Fibroblast of lung (primary cell): ENCODE results near the gene SULF2. TPM values are rescaled to one million over a fixed set of nuclear protein-coding genes. Genes with fewer than 3 reads are reported as not detected.

ENCODE experiments used
- DNase-seq, 2 donors: peaks; one replicate each; pipeline versions ENCODE4 v3.0.0 to v3.0.0-alpha.2; 2010; ENCODE audit warnings: low read depth in 2 of 2
- H2AFZ ChIP-seq: 2 replicates; pipeline ENCODE4 v1.5.1; 2012; ENCODE audit warnings: low read length, control low read depth, inconsistent platforms
- H3K27ac ChIP-seq: 2 replicates; pipeline ENCODE4 v1.5.1; 2011; ENCODE audit warnings: low read length, control low read depth; ENCODE audit not compliant: insufficient read depth
- H3K27me3 ChIP-seq: 2 replicates; pipeline ENCODE4 v1.5.1; 2011; ENCODE audit warnings: mild to moderate bottlenecking, low read length; ENCODE audit not compliant: control insufficient read depth, insufficient read depth
- H3K36me3 ChIP-seq: 2 replicates; pipeline ENCODE4 v1.5.1; 2011; ENCODE audit warnings: low read length; ENCODE audit not compliant: control insufficient read depth, insufficient read depth
- H3K4me1 ChIP-seq: 2 replicates; pipeline ENCODE4 v1.5.1; 2011; ENCODE audit warnings: low read length; ENCODE audit not compliant: control insufficient read depth, insufficient read depth; ENCODE audit errors: extremely low read depth
- H3K4me2 ChIP-seq: 2 replicates; pipeline ENCODE4 v1.5.1; 2011; ENCODE audit warnings: low read length, control low read depth; ENCODE audit not compliant: insufficient read depth; ENCODE audit errors: extremely low read depth
- H3K4me3 ChIP-seq, 4 experiments: fragments of 200-600 bp in 1 of 4; sonication (generic) in 1 of 4; replicated peaks in 1 of 4; 2 replicates each; pipeline ENCODE4 v1.5.1; 2011 to 2016; ENCODE audit warnings: low read length in 4 of 4, low read depth in 3 of 4, mild to moderate bottlenecking in 3 of 4, control low read depth in 2 of 4, inconsistent platforms in 1 of 4, mixed read lengths in 1 of 4; ENCODE audit not compliant: insufficient read depth in 1 of 4; ENCODE audit errors: control extremely low read depth in 1 of 4
- H3K79me2 ChIP-seq: 2 replicates; pipeline ENCODE4 v1.5.1; 2012; ENCODE audit warnings: mild to moderate bottlenecking, low read length, inconsistent platforms; ENCODE audit not compliant: control insufficient read depth, insufficient read depth
- H3K9ac ChIP-seq: 2 replicates; pipeline ENCODE4 v1.5.1; 2011; ENCODE audit warnings: mild to moderate bottlenecking, low read length, control low read depth; ENCODE audit not compliant: insufficient read depth
- H3K9me3 ChIP-seq: 2 replicates; pipeline ENCODE4 v1.5.1; 2012; ENCODE audit warnings: low read depth, low read length; ENCODE audit not compliant: control insufficient read depth, insufficient read depth
- H4K20me1 ChIP-seq: 2 replicates; pipeline ENCODE4 v1.5.1; 2011; ENCODE audit warnings: low read length; ENCODE audit not compliant: control insufficient read depth, insufficient read depth; ENCODE audit errors: extremely low read depth
- CTCF ChIP-seq, 2 donors: IDR thresholded peaks in 1 of 2; conservative IDR thresholded peaks in 1 of 2; 1 replicate in 1 of 2; 2 replicates in 1 of 2; pipeline ENCODE4 v1.5.1; 2011 to 2012; ENCODE audit warnings: low read length in 2 of 2, control low read depth in 1 of 2, inconsistent platforms in 1 of 2, low read depth in 1 of 2, mild to moderate bottlenecking in 1 of 2
- EZH2 ChIP-seq: IDR thresholded peaks from 2 replicates; pipeline ENCODE4 v1.5.1; 2012; ENCODE audit warnings: low read length, control low read depth, mild to moderate bottlenecking; ENCODE audit errors: missing control alignments
- polyA plus RNA-seq, 2 donors: library from polyadenylated mRNA; depleted of rRNA in 1 of 2; stranded (reverse) in 1 of 2; unstranded in 1 of 2; fragments of >200 nt; gene quantifications; 2 replicates each; pipeline ENCODE4 v1.2.1, GENCODE V29; 2011 to 2012; ENCODE audit warnings: missing spikeins in 1 of 2
- total RNA-seq: library from RNA; depleted of rRNA; stranded (reverse); fragments of >200 nt; gene quantifications from 2 replicates; pipeline ENCODE4 v1.2.1, GENCODE V29; 2014

The SULF2 gene
- total and polyA plus RNA-seq, 2 donors (not counting 1 experiment from before 2014, with no cell fraction given): 0.26 to 9.6 TPM

DNA sequence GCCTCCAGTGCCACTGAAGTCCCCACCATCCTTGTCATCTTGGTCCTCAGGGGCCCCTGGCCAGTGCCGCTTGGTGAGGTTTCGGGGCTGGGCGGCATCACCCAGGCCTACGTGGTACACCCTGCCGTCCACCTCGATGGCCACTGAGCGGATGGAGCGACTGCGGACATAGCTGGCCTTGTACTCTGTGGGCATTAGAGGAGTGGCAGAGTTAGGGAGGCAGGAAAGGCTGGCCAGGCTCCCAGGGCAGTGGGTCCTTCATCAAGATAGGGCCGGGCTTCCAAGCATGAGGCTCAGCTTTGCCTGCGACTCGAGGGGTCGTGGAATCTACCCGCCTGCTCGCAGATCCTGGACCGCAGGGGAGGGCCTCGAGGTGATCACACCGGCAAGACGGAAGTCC, 119.0 kb downstream of the SULF2 start:
- no peaks in the 10 kb centered on the region for H3K9me3 ChIP-seq
- no peak overlapping the region for H3K4me3 ChIP-seq
- no peak overlapping the region for H2AFZ ChIP-seq
- DNase-seq: no peak
- H3K36me3 ChIP-seq: no peaks in the 10 kb centered on the region
- H4K20me1 ChIP-seq: no peaks in the 10 kb centered on the region
- H3K79me2 ChIP-seq: no peaks in the 10 kb centered on the region
- H3K4me2 ChIP-seq: no peak overlapping the region
- TF ChIP-seq CTCF (conservative IDR thresholded peaks at IDR 0.05 in 1 of 2, IDR thresholded peaks at IDR 0.05 in 1 of 2; ENCODE audit: low read depth in 1 of 2, low read length in 2 of 2) (no peak), EZH2 (no peak)
- H3K4me1 ChIP-seq: no peaks in the 10 kb centered on the region
- H3K27ac ChIP-seq: no peak overlapping the region
- no peaks in the 10 kb centered on the region for H3K27me3 ChIP-seq
- no peak overlapping the region for H3K9ac ChIP-seq

DNA sequence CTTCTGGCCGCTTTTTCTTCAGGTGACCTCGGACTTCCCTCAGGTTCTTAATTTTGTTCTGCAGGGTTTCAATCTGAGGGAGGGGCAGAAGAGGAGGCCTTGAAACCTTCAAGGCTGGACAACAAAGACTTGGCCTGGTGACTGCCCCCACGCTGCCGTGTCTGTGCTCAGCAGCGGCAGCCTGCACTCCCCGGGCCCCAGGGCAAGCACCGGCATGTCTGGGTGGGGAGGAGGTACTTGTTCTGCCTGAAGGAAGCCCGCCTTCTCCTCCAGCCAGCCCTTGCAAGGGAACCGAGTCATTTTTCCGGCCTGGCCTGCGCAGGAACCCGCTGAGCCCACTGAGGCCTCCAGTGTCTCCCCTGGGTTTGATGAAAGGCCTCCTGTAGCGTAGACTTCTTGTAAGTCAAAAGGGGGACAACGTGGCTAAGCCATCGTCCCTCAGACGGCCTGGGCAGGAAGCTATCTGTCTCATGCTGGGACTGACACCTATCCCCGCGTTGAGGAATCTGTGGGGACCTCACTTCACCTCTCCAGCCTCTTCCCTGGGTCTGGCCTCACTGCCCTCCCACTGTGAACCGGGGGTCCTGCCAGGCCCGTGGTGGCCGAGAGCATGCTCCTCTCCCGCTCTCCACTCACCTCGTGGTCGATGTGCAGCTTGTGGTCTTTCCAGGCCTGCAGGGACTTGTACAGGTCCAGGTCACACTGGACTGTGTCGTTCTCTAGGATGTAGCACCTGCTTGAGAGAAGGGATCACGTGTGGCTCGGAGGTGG, 119.9 kb downstream of the SULF2 start:
- no peaks in the 10 kb centered on the region for H3K9me3 ChIP-seq
- no peaks in the 10 kb centered on the region for H3K4me1 ChIP-seq
- no peaks in the 10 kb centered on the region for H4K20me1 ChIP-seq
- no peaks in the 10 kb centered on the region for H3K27me3 ChIP-seq
- H3K27ac ChIP-seq: no peak overlapping the region
- no peaks in the 10 kb centered on the region for H3K36me3 ChIP-seq
- no peak overlapping the region for H3K4me3 ChIP-seq
- no peak overlapping the region for H2AFZ ChIP-seq
- no peaks in the 10 kb centered on the region for H3K79me2 ChIP-seq
- no peak overlapping the region for H3K9ac ChIP-seq
- TF ChIP-seq CTCF (conservative IDR thresholded peaks at IDR 0.05 in 1 of 2, IDR thresholded peaks at IDR 0.05 in 1 of 2; ENCODE audit: low read depth in 1 of 2, low read length in 2 of 2): no peak
- TF ChIP-seq EZH2: no peak
- no peak overlapping the region for H3K4me2 ChIP-seq
- DNase-seq: no peak

DNA sequence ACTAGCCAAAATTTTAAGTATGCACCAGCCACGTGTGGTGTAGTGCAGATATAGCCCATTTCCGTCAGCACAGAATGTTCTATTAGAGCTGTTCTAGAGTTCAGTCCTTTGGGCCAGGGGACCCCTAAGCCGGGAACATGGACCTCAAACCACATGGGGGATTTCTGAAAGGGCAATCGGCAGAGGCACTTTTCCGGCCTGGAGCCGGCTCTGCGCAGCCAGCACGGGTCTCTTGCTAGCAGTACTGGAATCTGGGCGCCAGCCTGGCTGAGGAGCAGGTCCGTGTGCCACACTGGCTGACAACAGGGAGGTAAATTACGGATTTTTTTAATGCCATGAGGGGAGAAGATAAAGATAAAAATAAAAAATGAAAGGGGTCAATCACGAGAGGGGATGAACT, 120.5 kb downstream of the SULF2 start:
- Histone ChIP-seq H3K27ac (no peak overlapping the region), H3K4me2 (no peak overlapping the region), H3K27me3 (no peaks in the 10 kb centered on the region), H3K4me1 (no peaks in the 10 kb centered on the region), H3K79me2 (no peaks in the 10 kb centered on the region), H3K9ac (no peak overlapping the region), H2AFZ (no peak overlapping the region), H3K9me3 (no peaks in the 10 kb centered on the region), H3K4me3 (no peak overlapping the region), H3K36me3 (no peaks in the 10 kb centered on the region), H4K20me1 (no peaks in the 10 kb centered on the region)
- DNase-seq: no peak
- no peak for TF ChIP-seq EZH2
- no peak for TF ChIP-seq CTCF (conservative IDR thresholded peaks at IDR 0.05 in 1 of 2, IDR thresholded peaks at IDR 0.05 in 1 of 2; ENCODE audit: low read depth in 1 of 2, low read length in 2 of 2)
